HG02981 (cell line): Measurements from ENCODE around the gene CACNA1G.

Source experiments
- ATAC-seq: cut with Tn5 transposase; IDR thresholded peaks from one replicate; pipeline ENCODE4 v1.9.1; 2021; ENCODE audit warnings: mild to moderate bottlenecking, moderate library complexity; ENCODE audit not compliant: unreplicated experiment

Gene CACNA1G

DNA sequence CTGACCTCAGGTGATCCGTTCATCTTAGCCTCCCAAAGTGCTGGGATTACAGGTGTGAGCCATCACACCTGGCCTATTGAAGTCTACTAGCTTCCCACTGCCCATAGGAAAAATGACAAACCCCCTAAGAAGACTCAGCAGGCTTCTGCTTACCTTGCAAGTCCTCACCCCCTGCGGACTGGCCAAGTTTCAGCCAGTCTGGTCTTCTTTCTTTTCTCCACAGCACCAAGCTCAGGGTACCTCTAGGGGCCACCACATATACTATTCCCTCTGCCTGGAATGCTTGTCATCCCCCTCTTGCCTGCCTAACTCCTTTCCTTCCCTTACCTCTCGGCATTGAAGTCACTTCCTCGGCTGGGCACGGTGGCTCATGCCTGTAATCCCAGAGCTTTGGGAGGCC is 105.3 kb downstream of the CACNA1G start:
- ATAC-seq, result no peak

DNA sequence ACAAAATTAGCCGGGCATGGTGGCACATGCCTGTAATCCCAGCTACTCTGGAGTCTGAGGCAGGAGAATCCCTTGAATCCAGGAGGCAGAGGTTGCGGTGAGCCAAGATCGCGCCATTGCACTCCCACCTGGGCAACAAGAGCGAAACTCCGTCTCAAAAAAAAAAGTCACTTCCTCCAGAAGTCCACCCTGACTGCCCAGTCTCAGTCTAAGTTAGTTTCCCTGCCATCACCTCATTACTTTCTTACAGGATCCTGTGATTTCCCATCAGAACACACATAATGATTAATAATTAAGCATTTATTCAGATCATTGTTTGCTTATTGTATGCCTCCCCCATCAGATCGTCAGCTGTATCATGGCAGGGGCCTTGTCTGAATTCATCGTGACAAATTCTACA is 105.8 kb downstream of the CACNA1G start:
- no peak for ATAC-seq

DNA sequence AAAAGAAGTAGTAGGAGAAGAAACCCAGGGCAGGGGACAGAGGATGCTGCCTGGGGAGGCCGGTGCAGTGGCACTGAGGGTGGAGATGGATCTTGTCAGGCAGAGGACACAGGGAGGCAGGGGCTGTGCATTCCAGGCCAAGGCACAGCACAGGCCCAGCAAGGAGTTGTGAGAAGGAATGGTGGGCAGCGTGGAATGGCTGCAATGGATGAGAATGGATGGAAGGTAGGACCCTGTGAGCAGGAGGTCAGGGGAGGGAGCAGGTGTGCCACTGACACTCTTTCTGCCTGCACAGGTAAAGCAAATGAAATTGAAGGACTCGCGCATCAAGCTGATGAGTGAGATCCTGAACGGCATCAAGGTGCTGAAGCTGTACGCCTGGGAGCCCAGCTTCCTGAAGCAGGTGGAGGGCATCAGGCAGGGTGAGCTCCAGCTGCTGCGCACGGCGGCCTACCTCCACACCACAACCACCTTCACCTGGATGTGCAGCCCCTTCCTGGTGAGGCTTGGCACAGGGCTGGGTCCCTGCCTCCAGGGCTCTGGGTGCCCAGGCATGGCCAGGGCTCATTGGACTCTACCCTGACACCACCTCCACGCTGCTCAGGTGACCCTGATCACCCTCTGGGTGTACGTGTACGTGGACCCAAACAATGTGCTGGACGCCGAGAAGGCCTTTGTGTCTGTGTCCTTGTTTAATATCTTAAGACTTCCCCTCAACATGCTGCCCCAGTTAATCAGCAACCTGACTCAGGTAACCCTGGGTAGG is 106.9 kb downstream of the CACNA1G start:
- no peak for ATAC-seq

DNA sequence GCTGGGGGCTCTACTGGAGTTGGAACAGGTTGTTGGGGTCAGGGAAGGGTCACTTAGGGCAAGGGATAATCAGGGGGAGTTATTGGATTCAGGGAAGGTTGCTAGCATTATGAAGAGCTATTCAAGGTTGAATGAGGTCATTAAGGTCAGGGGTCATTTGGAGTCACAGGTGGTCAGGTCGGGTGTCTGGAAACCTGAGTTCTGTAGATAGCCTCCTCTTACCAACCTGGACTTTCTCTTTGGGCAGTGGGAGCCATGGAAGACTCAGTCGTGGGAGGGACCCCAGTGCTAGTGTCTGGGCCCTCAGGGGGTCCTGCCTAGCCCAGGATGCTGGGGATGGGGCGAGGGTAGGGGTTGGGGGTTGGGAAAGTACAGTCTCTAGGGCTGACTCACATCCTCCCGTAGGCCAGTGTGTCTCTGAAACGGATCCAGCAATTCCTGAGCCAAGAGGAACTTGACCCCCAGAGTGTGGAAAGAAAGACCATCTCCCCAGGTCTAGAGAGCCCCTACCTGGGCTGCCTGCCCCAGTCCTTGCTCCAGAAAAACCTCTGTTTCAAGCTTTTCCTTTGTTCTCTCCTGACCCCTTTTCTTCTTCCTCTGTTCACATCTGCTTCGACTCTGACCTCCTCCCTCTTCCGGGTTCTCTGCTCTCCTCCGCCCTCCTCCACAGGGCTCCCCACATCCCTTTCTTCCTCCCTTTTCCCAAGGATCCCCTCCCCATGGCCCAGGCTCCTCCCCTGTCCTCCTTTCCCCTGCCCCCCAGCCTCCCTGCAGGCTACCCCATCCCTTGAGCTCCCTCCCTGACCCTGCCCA is 107.7 kb downstream of the CACNA1G start:
- ATAC-seq, result no peak

DNA sequence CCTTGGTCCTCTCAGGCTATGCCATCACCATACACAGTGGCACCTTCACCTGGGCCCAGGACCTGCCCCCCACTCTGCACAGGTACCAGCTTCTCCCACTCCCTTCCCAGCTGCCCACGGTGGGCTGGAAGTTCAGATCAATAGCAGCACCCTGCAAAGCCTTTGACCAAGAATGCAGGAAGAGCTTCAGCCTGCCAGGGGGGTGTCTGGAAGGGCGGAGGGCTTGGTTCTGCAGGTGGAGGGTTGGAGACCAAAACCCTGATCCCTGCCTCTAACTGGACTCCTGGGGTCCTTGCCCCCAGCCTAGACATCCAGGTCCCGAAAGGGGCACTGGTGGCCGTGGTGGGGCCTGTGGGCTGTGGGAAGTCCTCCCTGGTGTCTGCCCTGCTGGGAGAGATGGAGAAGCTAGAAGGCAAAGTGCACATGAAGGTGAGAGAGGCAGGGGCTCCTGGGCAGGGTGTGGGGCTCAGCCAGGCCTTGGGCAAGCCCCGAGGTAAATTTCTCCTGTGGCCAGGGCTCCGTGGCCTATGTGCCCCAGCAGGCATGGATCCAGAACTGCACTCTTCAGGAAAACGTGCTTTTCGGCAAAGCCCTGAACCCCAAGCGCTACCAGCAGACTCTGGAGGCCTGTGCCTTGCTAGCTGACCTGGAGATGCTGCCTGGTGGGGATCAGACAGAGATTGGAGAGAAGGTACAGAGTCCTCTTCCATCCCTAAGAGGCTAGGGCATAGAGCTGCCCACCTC is 108.5 kb downstream of the CACNA1G start:
- ATAC-seq, result no peak

DNA sequence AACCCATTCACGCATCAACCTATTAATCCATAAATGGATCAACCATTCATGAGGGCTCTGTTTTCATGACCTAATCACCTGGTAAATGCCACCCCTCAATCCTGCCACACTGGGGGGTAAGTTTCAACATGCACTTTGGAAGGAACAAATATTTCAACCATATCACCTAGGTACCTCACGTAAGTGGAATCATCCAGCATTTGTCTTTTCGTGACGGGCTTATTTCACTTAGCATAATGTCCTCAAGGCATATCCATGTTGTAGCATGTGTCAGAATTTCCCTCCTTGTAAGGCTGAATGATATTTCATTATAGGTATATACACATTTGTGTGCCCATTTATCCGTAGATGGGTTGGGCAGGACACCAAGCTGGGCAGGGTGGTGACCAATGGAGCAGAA is 111.6 kb downstream of the CACNA1G start:
- no peak for ATAC-seq

DNA sequence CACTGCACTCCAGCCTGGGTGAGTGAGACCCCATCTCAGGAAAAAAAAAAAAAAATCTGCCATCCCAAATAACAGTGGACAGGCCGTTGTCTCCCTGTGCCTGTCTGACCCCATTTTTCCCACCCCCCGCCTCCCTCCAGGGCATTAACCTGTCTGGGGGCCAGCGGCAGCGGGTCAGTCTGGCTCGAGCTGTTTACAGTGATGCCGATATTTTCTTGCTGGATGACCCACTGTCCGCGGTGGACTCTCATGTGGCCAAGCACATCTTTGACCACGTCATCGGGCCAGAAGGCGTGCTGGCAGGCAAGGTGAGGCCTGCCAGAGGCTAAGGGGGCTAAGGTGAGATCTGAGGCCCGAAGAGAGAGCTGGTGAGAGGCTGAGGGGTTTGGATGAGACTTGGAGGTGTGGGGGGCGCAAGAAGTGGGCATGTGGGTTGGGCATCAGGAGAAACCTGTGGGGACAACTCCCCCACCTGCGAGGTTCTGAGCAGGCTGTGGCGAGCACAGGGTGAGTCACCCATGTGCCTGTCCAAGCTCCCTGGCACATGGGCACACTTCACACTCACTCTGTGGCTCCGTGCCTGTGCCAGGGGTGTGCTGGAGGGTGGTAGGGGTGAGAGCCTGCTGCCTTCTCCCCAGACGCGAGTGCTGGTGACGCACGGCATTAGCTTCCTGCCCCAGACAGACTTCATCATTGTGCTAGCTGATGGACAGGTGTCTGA is 112.5 kb downstream of the CACNA1G start:
- no peak for ATAC-seq

DNA sequence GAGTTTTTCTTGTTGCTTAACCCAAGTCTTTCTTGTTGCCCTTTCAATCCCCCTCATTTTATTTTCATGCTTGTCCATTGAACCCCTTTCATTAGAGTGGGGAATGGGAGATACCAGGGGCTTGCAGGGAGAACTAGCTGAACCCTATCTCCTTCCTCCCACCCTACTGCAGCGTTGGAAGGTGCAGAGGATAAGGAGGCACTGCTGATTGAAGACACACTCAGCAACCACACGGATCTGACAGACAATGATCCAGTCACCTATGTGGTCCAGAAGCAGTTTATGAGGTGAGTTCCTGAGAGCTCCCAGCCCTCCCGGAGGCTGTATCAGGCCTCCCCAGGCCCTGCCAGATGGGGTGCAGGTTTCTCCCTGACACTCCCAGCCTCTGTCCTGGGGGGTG is 114.7 kb downstream of the CACNA1G start:
- ATAC-seq, result no peak

DNA sequence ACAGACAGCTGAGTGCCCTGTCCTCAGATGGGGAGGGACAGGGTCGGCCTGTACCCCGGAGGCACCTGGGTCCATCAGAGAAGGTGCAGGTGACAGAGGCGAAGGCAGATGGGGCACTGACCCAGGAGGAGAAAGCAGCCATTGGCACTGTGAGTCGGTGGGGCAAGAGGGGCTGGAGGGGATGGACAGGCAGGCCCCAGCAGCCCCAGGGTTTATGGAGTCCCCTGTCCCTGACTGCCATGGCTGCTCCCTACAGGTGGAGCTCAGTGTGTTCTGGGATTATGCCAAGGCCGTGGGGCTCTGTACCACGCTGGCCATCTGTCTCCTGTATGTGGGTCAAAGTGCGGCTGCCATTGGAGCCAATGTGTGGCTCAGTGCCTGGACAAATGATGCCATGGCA is 115.1 kb downstream of the CACNA1G start:
- no peak for ATAC-seq

DNA sequence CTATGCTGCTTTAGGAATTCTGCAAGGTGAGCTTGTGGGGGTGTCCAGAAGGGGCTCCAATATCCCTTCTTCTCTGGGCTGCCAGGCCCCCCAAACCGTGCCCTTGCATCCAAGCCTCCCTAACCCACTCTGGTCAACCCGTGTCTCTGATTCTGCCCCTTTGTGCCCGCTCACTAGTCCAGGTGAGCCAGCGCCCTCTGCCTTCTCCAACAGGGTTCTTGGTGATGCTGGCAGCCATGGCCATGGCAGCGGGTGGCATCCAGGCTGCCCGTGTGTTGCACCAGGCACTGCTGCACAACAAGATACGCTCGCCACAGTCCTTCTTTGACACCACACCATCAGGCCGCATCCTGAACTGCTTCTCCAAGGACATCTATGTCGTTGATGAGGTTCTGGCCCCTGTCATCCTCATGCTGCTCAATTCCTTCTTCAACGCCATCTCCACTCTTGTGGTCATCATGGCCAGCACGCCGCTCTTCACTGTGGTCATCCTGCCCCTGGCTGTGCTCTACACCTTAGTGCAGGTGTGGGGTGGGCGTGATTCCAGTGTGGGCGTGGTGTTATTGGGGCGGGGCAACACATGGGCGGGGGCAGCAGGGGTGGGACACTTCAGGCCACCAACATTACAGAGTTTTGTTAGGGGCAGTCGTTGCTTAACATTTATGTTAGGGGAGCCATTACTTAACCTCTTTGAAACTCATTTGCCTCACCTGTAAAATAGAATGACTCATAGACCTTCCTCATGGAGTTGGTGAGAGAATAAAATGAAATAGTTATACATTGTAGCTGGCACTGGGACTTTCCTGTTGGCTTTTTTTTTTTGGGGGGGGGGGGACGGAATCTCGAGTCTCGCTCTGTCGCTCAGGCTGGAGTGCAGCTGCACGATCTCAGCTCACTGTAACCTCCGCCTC is 115.8 kb downstream of the CACNA1G start:
- no peak for ATAC-seq
